OCI-LY1 (cell line): ENCODE data around the gene RPN2.

Experiments
- H2AFZ ChIP-seq: fragments of 200-600 bp; sonication (generic), shearing (Covaris generic); 2 replicates; pipeline ENCODE4 v1.6.0; 2014; ENCODE audit warnings: antibody characterized with exemption, mild to moderate bottlenecking, low read length
- H3F3A ChIP-seq: fragments of 200-600 bp; sonication (generic), shearing (Covaris generic); 2 replicates; pipeline ENCODE4 v1.6.0; 2014; ENCODE audit warnings: mild to moderate bottlenecking, antibody characterized with exemption, low read length, moderate library complexity; ENCODE audit not compliant: insufficient read depth
- H3K27ac ChIP-seq: fragments of 200-600 bp; sonication (generic); 2 replicates; pipeline ENCODE4 v1.5.1; 2014; ENCODE audit warnings: low read length, mixed run types, mild to moderate bottlenecking, low read depth; ENCODE audit not compliant: poor library complexity, severe bottlenecking
- H3K27me3 ChIP-seq: fragments of 200-600 bp; sonication (generic); 2 replicates; pipeline ENCODE4 v1.6.0; 2014; ENCODE audit warnings: antibody characterized with exemption, mild to moderate bottlenecking, low read length, moderate library complexity; ENCODE audit not compliant: insufficient read depth
- H3K36me3 ChIP-seq: fragments of 200-600 bp; sonication (generic); 2 replicates; pipeline ENCODE4 v1.6.1; 2014; ENCODE audit warnings: mild to moderate bottlenecking, antibody characterized with exemption, low read length, moderate library complexity, mixed read lengths; ENCODE audit not compliant: insufficient read depth
- H3K4me1 ChIP-seq: fragments of 200-600 bp; sonication (generic); 2 replicates; pipeline ENCODE4 v1.5.1; 2014; ENCODE audit warnings: mild to moderate bottlenecking, low read length, moderate library complexity; ENCODE audit not compliant: insufficient read depth, severe bottlenecking
- H3K4me2 ChIP-seq: fragments of 200-600 bp; sonication (generic), shearing (Covaris generic); 2 replicates; pipeline ENCODE4 v1.6.1; 2014; ENCODE audit warnings: low read length
- H3K4me3 ChIP-seq: fragments of 200-600 bp; sonication (generic); 2 replicates; pipeline ENCODE4 v1.5.1; 2014; ENCODE audit warnings: low read length, low read depth, mild to moderate bottlenecking, mixed read lengths; ENCODE audit not compliant: poor library complexity, severe bottlenecking
- H3K79me2 ChIP-seq: fragments of 200-600 bp; shearing (Covaris generic); 2 replicates; pipeline ENCODE4 v1.6.1; 2016; ENCODE audit warnings: mixed run types, low read length, mixed read lengths; ENCODE audit not compliant: insufficient read depth
- H3K9ac ChIP-seq: fragments of 200-600 bp; sonication (generic), shearing (Covaris generic); 2 replicates; pipeline ENCODE4 v1.6.1; 2014; ENCODE audit warnings: mild to moderate bottlenecking, low read length, mixed read lengths
- H3K9me2 ChIP-seq: fragments of 200-600 bp; sonication (generic), shearing (Covaris generic); 2 replicates; pipeline ENCODE4 v1.6.1; 2014; ENCODE audit warnings: low read depth, mild to moderate bottlenecking, low read length, mixed read lengths
- H3K9me3 ChIP-seq: fragments of 200-600 bp; shearing (Covaris generic); 2 replicates; pipeline ENCODE4 v1.6.1; 2014; ENCODE audit warnings: low read length, mixed read lengths
- H4K20me1 ChIP-seq: fragments of 200-600 bp; sonication (generic), shearing (Covaris generic); 2 replicates; pipeline ENCODE4 v1.6.0; 2016; ENCODE audit warnings: mild to moderate bottlenecking, low read length; ENCODE audit not compliant: insufficient read depth
- EZH2 ChIP-seq: fragments of 200-600 bp; sonication (generic), shearing (Covaris generic); IDR thresholded peaks from 2 replicates; pipeline ENCODE4 v1.8.0; 2017; ENCODE audit warnings: borderline replicate concordance, mixed run types, mild to moderate bottlenecking, antibody characterized with exemption, low read length, moderate library complexity, mixed read lengths
- TF ChIP-seq, protein P1 (sequence below): fragments of 200-600 bp; sonication (generic), shearing (Covaris generic); IDR thresholded peaks from 2 replicates; pipeline ENCODE4 v1.5.1; 2017; ENCODE audit warnings: mild to moderate bottlenecking, antibody characterized with exemption, low read length, moderate library complexity, mixed read lengths

Gene RPN2

DNA sequence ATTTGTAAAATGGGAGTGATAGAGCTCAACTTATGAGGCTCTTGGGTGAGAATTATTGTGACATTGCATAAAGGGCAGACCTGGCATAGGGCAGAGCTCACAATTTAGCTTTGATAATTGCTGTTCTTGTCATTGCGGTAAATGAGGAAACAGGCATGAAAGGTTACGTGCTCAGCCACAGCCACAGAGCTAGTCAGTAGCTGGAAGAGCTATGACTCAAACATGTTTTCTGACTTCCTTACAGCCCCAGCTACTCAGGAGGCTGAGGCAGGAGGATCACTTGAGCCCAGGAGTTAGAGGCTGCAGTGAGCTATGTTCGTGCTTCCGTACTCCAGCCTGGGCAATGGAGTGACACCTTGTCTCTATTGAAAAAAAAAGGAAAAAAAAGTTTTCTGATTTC is 86.0 kb downstream of the RPN2 start:
- no peak overlapping the region for H2AFZ ChIP-seq

DNA sequence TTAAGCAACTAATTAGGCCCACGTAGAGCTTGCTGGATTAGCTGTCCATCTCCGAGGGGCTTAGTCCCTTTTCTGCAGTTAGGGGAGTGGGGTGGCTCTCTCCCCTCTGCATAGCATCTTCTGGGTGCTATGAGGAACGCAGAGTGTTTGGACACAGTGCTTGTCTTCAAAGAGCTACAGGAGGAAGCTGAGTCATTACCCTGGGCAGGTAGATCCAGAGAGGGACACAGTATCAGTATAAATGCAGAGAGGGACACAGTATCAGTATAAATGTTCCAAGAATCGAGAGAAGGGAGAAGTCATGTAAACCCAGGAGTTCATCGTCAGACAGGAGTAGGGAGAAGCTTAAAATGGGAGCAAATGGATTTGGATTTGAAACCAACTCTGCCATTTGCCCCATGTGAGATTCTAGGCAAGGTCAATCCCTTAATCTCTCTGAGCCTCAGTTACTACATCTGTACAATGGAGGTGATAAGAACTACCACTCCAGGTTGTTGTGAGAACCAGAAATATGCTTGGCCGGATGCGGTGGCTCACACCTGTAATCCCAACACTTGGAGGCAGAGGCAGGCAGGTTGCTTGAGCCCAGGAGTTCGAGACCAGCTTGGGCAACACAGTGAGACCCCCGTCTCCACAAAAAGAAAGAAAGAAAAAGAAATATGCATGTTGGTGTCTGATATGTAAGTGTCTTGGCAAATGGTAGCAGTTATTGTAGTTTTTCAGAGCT is 88.0 kb downstream of the RPN2 start:
- H3K79me2 ChIP-seq, result no peaks in the 10 kb centered on the region
- H3K4me3 ChIP-seq, result no peak overlapping the region
- no peaks in the 10 kb centered on the region for H3K4me1 ChIP-seq

More for the DNA sequence above, 86.0 kb downstream of the RPN2 start:
- H3K4me2 ChIP-seq, result no peak overlapping the region
- H3K27me3 ChIP-seq, result peaks cover 4% of the 10 kb centered on the region; the same call in 1 of the 2 replicates
- no peaks in the 10 kb centered on the region for H3F3A ChIP-seq
- no peaks in the 10 kb centered on the region for H3K4me1 ChIP-seq
- H4K20me1 ChIP-seq, result no peaks in the 10 kb centered on the region
- TF ChIP-seq EZH2, result no peak
- TF ChIP-seq, protein P1, sequence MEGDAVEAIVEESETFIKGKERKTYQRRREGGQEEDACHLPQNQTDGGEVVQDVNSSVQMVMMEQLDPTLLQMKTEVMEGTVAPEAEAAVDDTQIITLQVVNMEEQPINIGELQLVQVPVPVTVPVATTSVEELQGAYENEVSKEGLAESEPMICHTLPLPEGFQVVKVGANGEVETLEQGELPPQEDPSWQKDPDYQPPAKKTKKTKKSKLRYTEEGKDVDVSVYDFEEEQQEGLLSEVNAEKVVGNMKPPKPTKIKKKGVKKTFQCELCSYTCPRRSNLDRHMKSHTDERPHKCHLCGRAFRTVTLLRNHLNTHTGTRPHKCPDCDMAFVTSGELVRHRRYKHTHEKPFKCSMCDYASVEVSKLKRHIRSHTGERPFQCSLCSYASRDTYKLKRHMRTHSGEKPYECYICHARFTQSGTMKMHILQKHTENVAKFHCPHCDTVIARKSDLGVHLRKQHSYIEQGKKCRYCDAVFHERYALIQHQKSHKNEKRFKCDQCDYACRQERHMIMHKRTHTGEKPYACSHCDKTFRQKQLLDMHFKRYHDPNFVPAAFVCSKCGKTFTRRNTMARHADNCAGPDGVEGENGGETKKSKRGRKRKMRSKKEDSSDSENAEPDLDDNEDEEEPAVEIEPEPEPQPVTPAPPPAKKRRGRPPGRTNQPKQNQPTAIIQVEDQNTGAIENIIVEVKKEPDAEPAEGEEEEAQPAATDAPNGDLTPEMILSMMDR, result no peak
- no peaks in the 10 kb centered on the region for H3K79me2 ChIP-seq
- no peaks in the 10 kb centered on the region for H3K9me3 ChIP-seq
- H3K9me2 ChIP-seq, result no peaks in the 10 kb centered on the region
- no peak overlapping the region for H3K27ac ChIP-seq
- H3K9ac ChIP-seq, result no peak overlapping the region
- H3K36me3 ChIP-seq, result no peaks in the 10 kb centered on the region
- no peak overlapping the region for H3K4me3 ChIP-seq

DNA sequence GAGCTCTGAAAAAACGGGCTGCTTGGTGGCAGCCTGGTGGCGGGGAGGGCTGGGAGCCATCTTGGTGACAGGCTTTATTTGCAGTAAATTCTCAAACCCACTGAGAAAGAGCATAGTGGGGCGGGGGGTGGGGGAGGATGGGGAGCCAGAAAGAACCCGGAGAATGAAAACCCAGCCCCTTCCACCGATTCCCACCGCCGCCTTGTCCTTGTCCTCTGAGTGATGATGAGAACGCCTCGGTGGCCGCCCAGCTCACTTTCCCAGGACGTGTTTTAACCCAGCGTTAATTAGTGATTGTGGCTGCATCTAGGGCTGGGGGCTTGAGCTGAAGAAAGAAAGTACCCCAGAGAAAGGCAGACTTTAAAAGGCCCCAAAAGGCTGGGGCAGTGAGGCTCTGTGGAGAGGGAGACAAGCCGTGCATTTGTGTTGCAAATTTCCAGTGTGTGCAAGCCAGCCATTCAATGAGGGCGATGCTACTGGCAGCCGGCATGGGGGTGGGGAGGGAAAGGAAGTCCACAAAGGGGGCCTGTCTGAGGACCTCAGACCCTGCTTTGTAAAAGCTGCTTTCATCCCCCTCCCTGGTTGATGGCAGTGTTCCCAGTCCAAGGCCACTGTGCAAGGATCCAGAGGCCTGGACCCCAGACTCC is 88.7 kb downstream of the RPN2 start:
- H3K27me3 ChIP-seq, result peaks cover 4% of the 10 kb centered on the region; the same call in 1 of the 2 replicates
- no peaks in the 10 kb centered on the region for H3K9me3 ChIP-seq
- H3K36me3 ChIP-seq, result no peaks in the 10 kb centered on the region
- H2AFZ ChIP-seq, result no peak overlapping the region
- no peaks in the 10 kb centered on the region for H3K9me2 ChIP-seq
- no peak overlapping the region for H3K9ac ChIP-seq
- TF ChIP-seq, protein P1, result no peak
- TF ChIP-seq EZH2, result no peak
- H4K20me1 ChIP-seq, result no peaks in the 10 kb centered on the region
- H3K4me2 ChIP-seq, result no peak overlapping the region
- H3K4me3 ChIP-seq, result no peak overlapping the region
- no peak overlapping the region for H3K27ac ChIP-seq
- no peaks in the 10 kb centered on the region for H3F3A ChIP-seq
- no peaks in the 10 kb centered on the region for H3K79me2 ChIP-seq
- H3K4me1 ChIP-seq, result no peaks in the 10 kb centered on the region

More for the DNA sequence above, 88.0 kb downstream of the RPN2 start:
- no peak overlapping the region for H3K4me2 ChIP-seq
- H3K36me3 ChIP-seq, result no peaks in the 10 kb centered on the region
- H4K20me1 ChIP-seq, result no peaks in the 10 kb centered on the region
- peaks cover 4% of the 10 kb centered on the region; the same call in 1 of the 2 replicates for H3K27me3 ChIP-seq
- H3K9me2 ChIP-seq, result no peaks in the 10 kb centered on the region
- H3K9me3 ChIP-seq, result no peaks in the 10 kb centered on the region
- no peak overlapping the region for H3K9ac ChIP-seq
- TF ChIP-seq, protein P1, result no peak
- no peak for TF ChIP-seq EZH2
- no peaks in the 10 kb centered on the region for H3F3A ChIP-seq
- no peak overlapping the region for H3K27ac ChIP-seq
- H2AFZ ChIP-seq, result no peak overlapping the region
